Astrocyte (in vitro differentiated cells and primary cell): ENCODE measurements around the gene CACNA1E. TPM values are rescaled to one million over a fixed set of nuclear protein-coding genes. Genes with fewer than 3 reads are reported as not detected.

Experiments
- DNase-seq: peaks from one replicate; pipeline ENCODE4 v3.0.0-alpha.2; 2010; ENCODE audit warnings: low read depth
- FAIRE-seq: peaks from 2 replicates; lab custom pipeline; 2011; peaks lifted over from hg19 to GRCh38; lab: Jason Lieb, UNC
- H2AFZ ChIP-seq: 2 replicates; pipeline ENCODE4 v1.6.0; 2012; ENCODE audit warnings: low read depth, low read length, inconsistent platforms
- H3K27ac ChIP-seq: 2 replicates; pipeline ENCODE4 v1.5.1; 2011; ENCODE audit warnings: low read depth, low read length, inconsistent platforms
- H3K27me3 ChIP-seq: 2 replicates; pipeline ENCODE4 v1.6.0; 2011; ENCODE audit warnings: low read length, inconsistent platforms; ENCODE audit not compliant: insufficient read depth
- H3K36me3 ChIP-seq: 2 replicates; pipeline ENCODE4 v1.5.1; 2011; ENCODE audit warnings: low read length, inconsistent platforms; ENCODE audit not compliant: insufficient read depth
- H3K4me1 ChIP-seq: 2 replicates; pipeline ENCODE4 v1.5.1; 2011; ENCODE audit warnings: low read length, inconsistent platforms; ENCODE audit not compliant: insufficient read depth
- H3K4me2 ChIP-seq: 2 replicates; pipeline ENCODE4 v1.6.0; 2012; ENCODE audit warnings: low read length, inconsistent platforms
- H3K4me3 ChIP-seq: 2 replicates; pipeline ENCODE4 v1.5.1; 2011; ENCODE audit warnings: low read depth, mild to moderate bottlenecking, low read length, inconsistent platforms; ENCODE audit not compliant: insufficient read depth
- H3K79me2 ChIP-seq: 2 replicates; pipeline ENCODE4 v1.6.0; 2012; ENCODE audit warnings: mild to moderate bottlenecking, low read length, inconsistent platforms; ENCODE audit not compliant: insufficient read depth
- H3K9ac ChIP-seq: 2 replicates; pipeline ENCODE4 v1.6.0; 2012; ENCODE audit warnings: mild to moderate bottlenecking, low read length, inconsistent platforms
- H3K9me3 ChIP-seq: 2 replicates; pipeline ENCODE4 v1.5.1; 2012; ENCODE audit warnings: low read depth, mild to moderate bottlenecking, low read length, inconsistent platforms; ENCODE audit not compliant: insufficient read depth
- H4K20me1 ChIP-seq: 2 replicates; pipeline ENCODE4 v1.6.0; 2012; ENCODE audit warnings: low read length, inconsistent platforms; ENCODE audit not compliant: insufficient read depth
- H3K27ac Mint-ChIP-seq: one replicate; pipeline ENCODE4 v1.8.0; 2021; ENCODE audit warnings: mild to moderate bottlenecking, mixed read lengths; ENCODE audit not compliant: unreplicated experiment
- H3K27me3 Mint-ChIP-seq: one replicate; pipeline ENCODE4 v1.8.0; 2021; ENCODE audit warnings: low read depth, mixed read lengths; ENCODE audit not compliant: unreplicated experiment
- H3K36me3 Mint-ChIP-seq: one replicate; pipeline ENCODE4 v1.8.0; 2021; ENCODE audit warnings: low read depth, mixed read lengths; ENCODE audit not compliant: unreplicated experiment
- H3K4me1 Mint-ChIP-seq: one replicate; pipeline ENCODE4 v1.8.0; 2021; ENCODE audit warnings: low read depth, mixed read lengths; ENCODE audit not compliant: unreplicated experiment
- H3K4me3 Mint-ChIP-seq: one replicate; pipeline ENCODE4 v1.8.0; 2021; ENCODE audit warnings: mild to moderate bottlenecking, moderate library complexity, mixed read lengths; ENCODE audit not compliant: unreplicated experiment
- H3K9me3 Mint-ChIP-seq: one replicate; pipeline ENCODE4 v1.8.0; 2021; ENCODE audit warnings: mild to moderate bottlenecking, mixed read lengths; ENCODE audit not compliant: unreplicated experiment
- CTCF ChIP-seq: IDR thresholded peaks from 2 replicates; pipeline ENCODE4 v1.5.1; 2011; ENCODE audit warnings: low read depth, mild to moderate bottlenecking, inconsistent platforms, low read length, moderate library complexity; ENCODE audit not compliant: insufficient read depth
- EZH2 ChIP-seq: IDR thresholded peaks from 2 replicates; pipeline ENCODE4 v1.6.1; 2012; ENCODE audit warnings: mild to moderate bottlenecking, low read length, inconsistent platforms; ENCODE audit not compliant: insufficient read depth
- total RNA-seq: library from RNA; stranded (reverse); gene quantifications from 2 replicates; pipeline ENCODE4 v1.2.1, GENCODE V29; 2021

CACNA1E gene
- total RNA-seq, 1 donor from 2014 or later: 0.07 TPM

- Histone ChIP-seq H3K4me1 (no peaks in the 10 kb centered on the region), H3K4me2 (no peak overlapping the region), H3K4me3 (no peak overlapping the region), H2AFZ (no peak overlapping the region), H3K27me3 (no peaks in the 10 kb centered on the region), H3K9me3 (peaks cover 3% of the 10 kb centered on the region), H3K79me2 (no peaks in the 10 kb centered on the region), H4K20me1 (no peaks in the 10 kb centered on the region), H3K36me3 (no peaks in the 10 kb centered on the region), H3K9ac (no peak overlapping the region), H3K27ac (no peak overlapping the region)
- Mint-ChIP-seq H3K9me3 (no peaks in the 10 kb centered on the region), H3K36me3 (no peaks in the 10 kb centered on the region), H3K27me3 (peaks cover 10% of the 10 kb centered on the region), H3K4me1 (no peaks in the 10 kb centered on the region), H3K27ac (no peak overlapping the region), H3K4me3 (no peak overlapping the region)
- DNase-seq (no peak), FAIRE-seq (no peak)
- TF ChIP-seq EZH2 (no peak), CTCF (no peak)
Measured at GRCh38 chr1:181587870-181588438, 104.6 kb downstream of the CACNA1E start.

GRCh38 chr1:181588631-181589030, 105.3 kb downstream of the CACNA1E start:
- H3K79me2 ChIP-seq: no peaks in the 10 kb centered on the region
- no peaks in the 10 kb centered on the region for H3K4me1 Mint-ChIP-seq
- H4K20me1 ChIP-seq: no peaks in the 10 kb centered on the region
- FAIRE-seq: no peak
- no peak for DNase-seq
- TF ChIP-seq EZH2 (no peak), CTCF (no peak)
- H3K27me3 ChIP-seq: no peaks in the 10 kb centered on the region
- no peak overlapping the region for H3K4me3 ChIP-seq
- peaks cover under 1% of the 10 kb centered on the region for H3K9me3 ChIP-seq
- H3K9me3 Mint-ChIP-seq: no peaks in the 10 kb centered on the region
- H3K4me2 ChIP-seq: no peak overlapping the region
- H3K4me1 ChIP-seq: no peaks in the 10 kb centered on the region
- no peaks in the 10 kb centered on the region for H3K36me3 Mint-ChIP-seq
- H3K4me3 Mint-ChIP-seq: no peak overlapping the region
- H3K36me3 ChIP-seq: no peaks in the 10 kb centered on the region
- no peak overlapping the region for H3K27ac Mint-ChIP-seq
- no peak overlapping the region for H3K9ac ChIP-seq
- no peak overlapping the region for H3K27ac ChIP-seq
- no peak overlapping the region for H2AFZ ChIP-seq
- H3K27me3 Mint-ChIP-seq: peaks cover 12% of the 10 kb centered on the region

- Histone ChIP-seq H2AFZ (no peak overlapping the region), H3K4me1 (no peaks in the 10 kb centered on the region), H3K4me3 (no peak overlapping the region), H3K36me3 (no peaks in the 10 kb centered on the region), H3K4me2 (no peak overlapping the region), H4K20me1 (no peaks in the 10 kb centered on the region), H3K9ac (no peak overlapping the region), H3K27me3 (no peaks in the 10 kb centered on the region), H3K9me3 (peaks cover 3% of the 10 kb centered on the region), H3K27ac (no peak overlapping the region), H3K79me2 (no peaks in the 10 kb centered on the region)
- FAIRE-seq (no peak), DNase-seq (no peak)
- Mint-ChIP-seq H3K27me3 (peaks cover 15% of the 10 kb centered on the region), H3K9me3 (no peaks in the 10 kb centered on the region), H3K36me3 (no peaks in the 10 kb centered on the region), H3K4me3 (no peak overlapping the region), H3K27ac (no peak overlapping the region), H3K4me1 (no peaks in the 10 kb centered on the region)
- TF ChIP-seq CTCF (no peak), EZH2 (no peak)
Measured at GRCh38 chr1:181592255-181592859, 109.0 kb downstream of the CACNA1E start.
